HEK293T (cell line): Measurements from ENCODE around the gene ZNF414.

ENCODE experiments used
- CTBP1 ChIP-seq: fragments of 450-650 bp; IDR thresholded peaks from 2 replicates; pipeline ENCODE4 v1.6.1; 2016; ENCODE audit warnings: borderline replicate concordance
- FOXM1 ChIP-seq: fragments of 450-650 bp; IDR thresholded peaks from 2 replicates; pipeline ENCODE4 v1.6.1; 2017; ENCODE audit warnings: mild to moderate bottlenecking, borderline replicate concordance
- NFRKB ChIP-seq: fragments of 450-650 bp; IDR thresholded peaks from 2 replicates; pipeline ENCODE4 v1.6.1; 2016; ENCODE audit warnings: mild to moderate bottlenecking, moderate library complexity
- SP1 ChIP-seq: fragments of 450-650 bp; IDR thresholded peaks from 2 replicates; pipeline ENCODE4 v1.6.1; 2017
- TARDBP ChIP-seq: fragments of 450-650 bp; IDR thresholded peaks from 2 replicates; pipeline ENCODE4 v1.6.1; 2016
- TF ChIP-seq, protein P1 (sequence below): fragments of 450-650 bp; IDR thresholded peaks from 2 replicates; pipeline ENCODE4 v1.6.1; 2016

- TF ChIP-seq CTBP1 (no peak), FOXM1 (no peak), NFRKB (no peak), SP1 (no peak), TARDBP (no peak)
- TF ChIP-seq, protein P1, sequence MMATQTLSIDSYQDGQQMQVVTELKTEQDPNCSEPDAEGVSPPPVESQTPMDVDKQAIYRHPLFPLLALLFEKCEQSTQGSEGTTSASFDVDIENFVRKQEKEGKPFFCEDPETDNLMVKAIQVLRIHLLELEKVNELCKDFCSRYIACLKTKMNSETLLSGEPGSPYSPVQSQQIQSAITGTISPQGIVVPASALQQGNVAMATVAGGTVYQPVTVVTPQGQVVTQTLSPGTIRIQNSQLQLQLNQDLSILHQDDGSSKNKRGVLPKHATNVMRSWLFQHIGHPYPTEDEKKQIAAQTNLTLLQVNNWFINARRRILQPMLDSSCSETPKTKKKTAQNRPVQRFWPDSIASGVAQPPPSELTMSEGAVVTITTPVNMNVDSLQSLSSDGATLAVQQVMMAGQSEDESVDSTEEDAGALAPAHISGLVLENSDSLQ, result no peak
Measured at GRCh38 chr19:8466018-8466417, 47.9 kb downstream of the ZNF414 start.
